HG03280 (cell line): ENCODE measurements around the gene VWA3A.

ENCODE experiments used
- ATAC-seq: cut with Tn5 transposase; IDR thresholded peaks from one replicate; pipeline ENCODE4 v1.9.1; 2021; ENCODE audit warnings: mild to moderate bottlenecking, moderate library complexity; ENCODE audit not compliant: unreplicated experiment

Gene VWA3A

DNA sequence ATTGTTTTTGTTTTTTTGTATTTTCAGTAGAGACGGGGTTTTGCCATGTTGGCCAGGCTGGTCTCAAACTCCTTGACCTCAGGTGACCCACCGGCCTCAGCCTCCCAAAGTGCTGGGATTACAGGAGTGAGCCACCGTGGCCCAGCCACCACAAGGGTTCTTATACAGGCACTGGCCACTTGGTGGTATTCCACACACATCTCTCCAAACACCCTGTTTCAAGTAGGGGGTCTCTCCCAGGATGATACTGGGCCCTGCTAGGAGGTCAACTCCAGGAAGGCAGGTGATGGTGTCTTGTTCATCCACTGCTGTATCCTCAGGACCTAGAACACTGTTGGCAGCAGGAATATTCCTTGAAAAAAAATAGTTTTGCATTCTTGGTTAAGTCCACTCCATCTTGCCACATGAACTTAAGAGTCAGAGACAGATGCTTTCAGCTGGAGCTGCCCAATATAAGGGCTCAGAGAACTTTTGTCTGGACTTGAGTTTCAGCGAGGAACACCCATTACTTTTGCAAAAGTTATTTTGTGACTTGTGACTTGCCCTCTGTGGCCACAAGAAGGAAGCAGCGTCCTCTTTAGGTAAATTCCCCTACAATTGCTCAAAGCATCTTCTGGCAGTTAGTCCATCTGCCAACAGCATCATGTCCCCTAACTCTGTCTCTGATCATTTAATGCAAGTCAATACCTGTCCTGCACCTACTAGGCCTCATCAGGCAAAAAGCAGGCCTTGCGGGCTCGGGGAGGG, 106.4 kb downstream of the VWA3A start:
- ATAC-seq: no peak

DNA sequence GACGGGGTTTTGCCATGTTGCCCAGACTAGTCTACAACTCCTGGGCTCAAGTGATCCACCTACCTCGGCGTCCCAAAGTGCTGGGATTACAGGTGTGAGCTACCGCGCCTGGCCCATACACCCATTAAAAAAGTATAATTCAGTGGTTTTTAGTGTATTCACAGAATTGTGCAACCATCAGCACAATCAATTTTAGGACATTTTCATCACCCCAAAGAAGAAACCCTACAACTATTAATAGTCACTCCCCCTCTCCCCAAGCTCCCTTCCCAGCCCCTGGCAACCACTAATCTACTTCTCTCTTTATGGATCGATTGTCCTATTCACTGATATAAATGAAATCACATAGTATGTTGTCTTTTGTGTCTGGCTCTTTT, 109.9 kb downstream of the VWA3A start:
- ATAC-seq: no peak

DNA sequence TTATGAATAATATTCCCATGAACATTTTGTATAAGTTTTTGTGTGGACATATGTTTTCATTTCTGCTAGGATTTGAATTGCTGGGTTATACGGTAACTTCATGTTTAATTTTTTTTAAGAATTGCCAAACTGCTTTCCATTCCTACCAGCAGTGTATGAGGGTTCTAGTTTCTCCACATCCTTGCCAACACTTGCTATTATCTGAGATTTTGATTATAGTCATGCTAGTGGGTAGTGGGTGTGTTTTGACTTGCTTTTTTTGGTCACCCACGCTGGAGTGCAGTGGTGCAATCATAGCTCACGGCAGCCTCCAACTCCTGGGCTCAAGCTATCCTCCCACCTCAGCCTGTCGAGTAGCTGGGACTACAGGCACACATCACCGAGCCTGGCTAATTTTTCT, 110.8 kb downstream of the VWA3A start:
- ATAC-seq: no peak

DNA sequence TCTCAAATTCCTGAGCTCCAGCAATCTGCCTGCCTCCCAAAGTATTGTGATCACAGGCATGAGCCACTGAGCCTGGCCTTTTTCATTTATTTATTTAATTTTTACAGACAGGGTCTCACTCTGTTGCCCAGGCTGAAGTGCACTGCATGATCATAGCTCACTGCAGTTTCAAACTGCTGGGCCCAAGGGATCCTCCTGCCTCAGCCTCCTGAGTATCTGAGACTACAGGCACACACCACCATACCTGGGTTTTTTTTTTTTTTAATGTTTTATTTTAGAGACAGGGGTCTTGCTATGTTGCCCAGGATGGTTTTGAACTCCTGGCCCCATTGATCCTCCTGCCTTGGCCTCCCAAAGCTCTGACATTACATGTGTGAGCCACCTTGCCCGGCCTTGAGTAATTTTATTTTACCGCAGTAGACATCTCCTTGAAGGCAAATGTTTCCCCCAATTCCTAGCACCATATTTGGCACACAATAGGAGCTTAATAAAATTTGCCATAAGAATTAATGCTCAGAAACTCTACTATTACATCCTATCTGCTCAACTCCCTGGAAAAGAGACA, 111.8 kb downstream of the VWA3A start:
- no peak for ATAC-seq

DNA sequence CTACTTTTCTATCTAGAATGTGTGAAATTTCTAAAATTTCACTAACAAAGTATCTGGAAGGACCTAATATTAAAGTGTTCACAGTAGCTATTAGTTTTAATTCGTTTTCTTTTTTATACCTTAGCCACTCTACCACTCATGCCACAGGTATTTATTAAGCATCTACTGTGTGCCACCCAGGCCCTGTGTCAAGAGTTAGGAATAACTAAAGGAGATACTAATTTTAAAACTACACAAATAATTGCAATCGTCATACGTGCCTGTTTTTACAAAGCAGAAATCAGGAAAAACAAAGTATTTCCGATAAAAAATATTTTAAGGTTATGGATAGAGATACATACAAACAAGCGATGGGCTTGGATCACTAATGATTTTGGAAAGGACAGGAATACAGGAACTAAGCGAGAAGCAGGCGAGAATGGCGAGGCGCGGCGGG, 113.3 kb downstream of the VWA3A start:
- ATAC-seq: no peak

DNA sequence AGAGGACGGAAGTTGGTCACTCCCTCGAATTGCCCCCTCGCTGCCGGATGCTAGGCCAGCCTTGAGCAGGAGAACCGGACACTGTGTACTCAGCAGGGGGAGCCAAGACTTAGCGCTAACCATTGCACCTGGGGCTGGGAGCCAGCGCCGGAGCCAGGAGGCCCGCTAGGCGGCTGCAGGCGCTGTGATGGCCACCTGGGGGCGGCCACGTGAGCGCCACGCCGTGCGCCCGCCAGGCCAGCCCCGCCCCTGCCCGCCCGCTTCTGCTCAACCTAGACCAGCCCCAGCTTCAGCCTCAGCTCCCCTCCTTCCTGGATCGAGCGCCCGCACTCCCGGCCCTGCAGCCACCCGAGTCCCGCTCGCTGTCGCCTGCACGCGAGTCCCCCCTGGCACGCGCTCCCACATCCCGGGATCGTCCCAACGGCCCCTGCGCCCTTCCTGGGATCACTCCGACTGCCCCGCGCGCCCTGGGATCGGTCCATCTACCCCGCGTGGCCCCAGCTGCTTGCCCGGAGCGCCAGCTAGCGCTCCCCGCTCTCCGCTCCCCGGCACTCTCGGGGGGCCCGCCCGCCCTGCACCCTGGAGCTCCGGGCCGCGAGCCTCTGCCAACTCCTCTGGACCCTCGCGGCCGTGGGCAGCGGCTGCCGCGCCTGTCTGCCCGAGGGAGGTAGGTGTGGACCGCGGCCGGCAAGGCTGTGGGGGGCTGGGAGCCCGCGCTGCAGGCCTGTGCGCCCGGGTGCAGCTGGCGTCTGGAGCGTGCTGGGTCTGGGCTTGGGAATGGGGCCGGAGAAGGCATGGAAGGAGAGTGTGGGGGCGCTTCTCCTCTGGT, 113.9 kb downstream of the VWA3A start, which contains the start of gene EEF2K:
Gene EEF2K (plus strand): TSS at position 266 of the 829 bp plus-strand sequence. CDS start 19,452 bp downstream, outside the sequence.
- ATAC-seq: peak; percentile 78
